IMR-90 (cell line): Measurements from ENCODE around the gene KYAT1.
A peak's percentile ranks its signal among the peaks of the same experiment; 100 is the strongest.

ENCODE experiments used
- BHLHE40 ChIP-seq: fragments of 150-350 bp; IDR thresholded peaks from 2 replicates; pipeline ENCODE4 v1.6.1; 2016; ENCODE audit warnings: mild to moderate bottlenecking, low read depth, low read length
- CEBPB ChIP-seq: IDR thresholded peaks from 2 replicates; pipeline ENCODE4 v1.6.1; 2012; ENCODE audit warnings: low read depth, low read length, improper control_type of control experiment
- MAFK ChIP-seq: IDR thresholded peaks from 2 replicates; pipeline ENCODE4 v1.6.1; 2012; ENCODE audit warnings: low read depth, low read length, improper control_type of control experiment
- POLR2A ChIP-seq: IDR thresholded peaks from 2 replicates; pipeline ENCODE4 v1.6.1; 2012; ENCODE audit warnings: mild to moderate bottlenecking, low read depth, low read length
- RAD21 ChIP-seq: IDR thresholded peaks from 2 replicates; pipeline ENCODE4 v1.6.1; 2012; ENCODE audit warnings: low read length, improper control_type of control experiment
- USF2 ChIP-seq: fragments of 150-350 bp; IDR thresholded peaks from 2 replicates; pipeline ENCODE4 v1.6.1; 2017; ENCODE audit warnings: mild to moderate bottlenecking, antibody characterized with exemption, low read length, low read depth
- TF ChIP-seq, protein P1 (sequence below): conservative IDR thresholded peaks from 2 replicates; pipeline ENCODE4 v1.5.1; 2012; ENCODE audit warnings: mild to moderate bottlenecking, low read depth, low read length, improper control_type of control experiment

GRCh38 chr9:128818099-128818838 is 63.5 kb downstream of the KYAT1 start, which contains the start of gene ENDOG:
- TF ChIP-seq RAD21 (peak; percentile 53), POLR2A (peak; percentile 85), MAFK (no peak), USF2 (no peak), CEBPB (no peak), BHLHE40 (peak; percentile 10; the same call in 1 of the 2 replicates)
- TF ChIP-seq, protein P1, sequence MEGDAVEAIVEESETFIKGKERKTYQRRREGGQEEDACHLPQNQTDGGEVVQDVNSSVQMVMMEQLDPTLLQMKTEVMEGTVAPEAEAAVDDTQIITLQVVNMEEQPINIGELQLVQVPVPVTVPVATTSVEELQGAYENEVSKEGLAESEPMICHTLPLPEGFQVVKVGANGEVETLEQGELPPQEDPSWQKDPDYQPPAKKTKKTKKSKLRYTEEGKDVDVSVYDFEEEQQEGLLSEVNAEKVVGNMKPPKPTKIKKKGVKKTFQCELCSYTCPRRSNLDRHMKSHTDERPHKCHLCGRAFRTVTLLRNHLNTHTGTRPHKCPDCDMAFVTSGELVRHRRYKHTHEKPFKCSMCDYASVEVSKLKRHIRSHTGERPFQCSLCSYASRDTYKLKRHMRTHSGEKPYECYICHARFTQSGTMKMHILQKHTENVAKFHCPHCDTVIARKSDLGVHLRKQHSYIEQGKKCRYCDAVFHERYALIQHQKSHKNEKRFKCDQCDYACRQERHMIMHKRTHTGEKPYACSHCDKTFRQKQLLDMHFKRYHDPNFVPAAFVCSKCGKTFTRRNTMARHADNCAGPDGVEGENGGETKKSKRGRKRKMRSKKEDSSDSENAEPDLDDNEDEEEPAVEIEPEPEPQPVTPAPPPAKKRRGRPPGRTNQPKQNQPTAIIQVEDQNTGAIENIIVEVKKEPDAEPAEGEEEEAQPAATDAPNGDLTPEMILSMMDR, result peak; percentile 99
